ENCODE data around the gene OR6B2. TPM values are rescaled to one million over a fixed set of nuclear protein-coding genes. Genes with fewer than 3 reads are reported as not detected.
A peak's percentile ranks its signal among the peaks of the same experiment; 100 is the strongest.

OR6B2 gene
- total RNA-seq, 1 donor from 2014 or later, result not detected

- peak; percentile 82 for DNase-seq (ENCODE audit: extremely low spot score, unreplicated experiment)
- Mint-ChIP-seq H3K9me3 (no peaks in the 10 kb centered on the region), H3K4me1 (ENCODE audit: unreplicated experiment) (peaks cover 7% of the 10 kb centered on the region), H3K4me3 (peak overlapping the region; percentile 47), H3K27me3 (peaks cover 3% of the 10 kb centered on the region), H3K27ac (no peak overlapping the region), H3K36me3 (peaks cover 22% of the 10 kb centered on the region)
- peak; percentile 87 for TF ChIP-seq CTCF (conservative IDR thresholded peaks at IDR 0.05)
Observed at GRCh38 chr2:240021488-240022104, 8.6 kb downstream of the OR6B2 start.

GRCh38 chr2:240018071-240018750 lies 12.0 kb downstream of the OR6B2 start:
- H3K4me3 Mint-ChIP-seq, result no peak overlapping the region
- DNase-seq (ENCODE audit: extremely low spot score, unreplicated experiment), result no peak
- no peaks in the 10 kb centered on the region for H3K4me1 Mint-ChIP-seq (ENCODE audit: unreplicated experiment)
- no peak overlapping the region for H3K27ac Mint-ChIP-seq
- peaks cover 34% of the 10 kb centered on the region for H3K36me3 Mint-ChIP-seq
- no peaks in the 10 kb centered on the region for H3K27me3 Mint-ChIP-seq
- no peak for TF ChIP-seq CTCF (conservative IDR thresholded peaks at IDR 0.05)
- no peaks in the 10 kb centered on the region for H3K9me3 Mint-ChIP-seq

- no peaks in the 10 kb centered on the region for H3K27me3 Mint-ChIP-seq
- H3K9me3 Mint-ChIP-seq, result no peaks in the 10 kb centered on the region
- no peaks in the 10 kb centered on the region for H3K4me1 Mint-ChIP-seq (ENCODE audit: unreplicated experiment)
- no peak overlapping the region for H3K4me3 Mint-ChIP-seq
- no peak overlapping the region for H3K27ac Mint-ChIP-seq
- no peak for DNase-seq (ENCODE audit: extremely low spot score, unreplicated experiment)
- peaks cover 31% of the 10 kb centered on the region for H3K36me3 Mint-ChIP-seq
- TF ChIP-seq CTCF (conservative IDR thresholded peaks at IDR 0.05), result no peak
Observed at GRCh38 chr2:240014327-240014726, 15.9 kb downstream of the OR6B2 start.

GRCh38 chr2:240013343-240013742 lies 16.9 kb downstream of the OR6B2 start:
- DNase-seq (ENCODE audit: extremely low spot score, unreplicated experiment), result no peak
- TF ChIP-seq CTCF (conservative IDR thresholded peaks at IDR 0.05), result peak; percentile 57
- no peaks in the 10 kb centered on the region for H3K4me1 Mint-ChIP-seq (ENCODE audit: unreplicated experiment)
- no peak overlapping the region for H3K4me3 Mint-ChIP-seq
- no peak overlapping the region for H3K27ac Mint-ChIP-seq
- H3K9me3 Mint-ChIP-seq, result no peaks in the 10 kb centered on the region
- H3K36me3 Mint-ChIP-seq, result peaks cover 24% of the 10 kb centered on the region
- H3K27me3 Mint-ChIP-seq, result no peaks in the 10 kb centered on the region

- Mint-ChIP-seq H3K27ac (no peak overlapping the region), H3K36me3 (peaks cover 9% of the 10 kb centered on the region), H3K4me3 (no peak overlapping the region), H3K4me1 (ENCODE audit: unreplicated experiment) (no peaks in the 10 kb centered on the region), H3K9me3 (no peaks in the 10 kb centered on the region), H3K27me3 (no peaks in the 10 kb centered on the region)
- DNase-seq (ENCODE audit: extremely low spot score, unreplicated experiment), result no peak
- TF ChIP-seq CTCF (conservative IDR thresholded peaks at IDR 0.05), result no peak
Observed at GRCh38 chr2:240002983-240003382, 27.2 kb downstream of the OR6B2 start.

Data from type B pancreatic cell (in vitro differentiated cells).